NCI-H1092 treated with DMSO at 0.1 percent for 48 hours (cell line): Measurements from ENCODE around the gene CACNA1C.

Experiments
- DNase-seq: peaks from one replicate; lab custom pipeline; 2025; lab: John Stamatoyannopoulos, UW

Gene CACNA1C

GRCh38 chr12:2298556-2299200 is 245.9 kb downstream of the CACNA1C start:
- DNase-seq, result no peak

- DNase-seq, result peak; percentile 79
These were observed 246.4 kb downstream of the CACNA1C start for GRCh38 chr12:2299206-2299605.

GRCh38 chr12:2300168-2300567 is 247.4 kb downstream of the CACNA1C start:
- DNase-seq, result no peak

- no peak for DNase-seq
These were observed 248.1 kb downstream of the CACNA1C start for GRCh38 chr12:2300886-2301285.

GRCh38 chr12:2301531-2302461 is 249.0 kb downstream of the CACNA1C start:
- no peak for DNase-seq

GRCh38 chr12:2302711-2303580 is 250.2 kb downstream of the CACNA1C start:
- no peak for DNase-seq

- DNase-seq, result no peak
These were observed 251.4 kb downstream of the CACNA1C start for GRCh38 chr12:2304223-2304622.

GRCh38 chr12:2306012-2306411 is 253.2 kb downstream of the CACNA1C start:
- peak; percentile 29 for DNase-seq

- no peak for DNase-seq
These were observed 253.9 kb downstream of the CACNA1C start for GRCh38 chr12:2306735-2307134.

GRCh38 chr12:2307550-2307949 is 254.8 kb downstream of the CACNA1C start:
- no peak for DNase-seq

- no peak for DNase-seq
These were observed 256.9 kb downstream of the CACNA1C start for GRCh38 chr12:2309647-2310046.

- DNase-seq, result no peak
These were observed 258.4 kb downstream of the CACNA1C start for GRCh38 chr12:2311020-2311778.

- no peak for DNase-seq
These were observed 259.4 kb downstream of the CACNA1C start for GRCh38 chr12:2312175-2312574.

- no peak for DNase-seq
These were observed 260.0 kb downstream of the CACNA1C start for GRCh38 chr12:2312770-2313169.

- DNase-seq, result no peak
These were observed 261.7 kb downstream of the CACNA1C start for GRCh38 chr12:2314492-2314891.

- no peak for DNase-seq
These were observed 265.0 kb downstream of the CACNA1C start for GRCh38 chr12:2317772-2318171.

- no peak for DNase-seq
These were observed 265.5 kb downstream of the CACNA1C start for GRCh38 chr12:2318286-2318685.

GRCh38 chr12:2319136-2319535 is 266.3 kb downstream of the CACNA1C start:
- DNase-seq, result no peak

- DNase-seq, result no peak
These were observed 267.1 kb downstream of the CACNA1C start for GRCh38 chr12:2319737-2320506.

GRCh38 chr12:2320841-2321240 is 268.1 kb downstream of the CACNA1C start:
- no peak for DNase-seq
